Measurements from ENCODE around the gene SNX18. TPM values are rescaled to one million over a fixed set of nuclear protein-coding genes. Genes with fewer than 3 reads are reported as not detected.

SNX18 gene
- total RNA-seq, 1 experiment from 2014 or later, result 28.0 TPM

GRCh38 chr5:54561651-54562050, 44.1 kb downstream of the SNX18 start:
- H3K36me3 Mint-ChIP-seq (ENCODE audit: insufficient read depth, unreplicated experiment), result no peaks in the 10 kb centered on the region
- no peak for TF ChIP-seq CTCF (IDR thresholded peaks at IDR 0.05; ENCODE audit: insufficient read depth in 1 of 2, low read depth in 1 of 2, low read length in 1 of 2, severe bottlenecking in 1 of 2, unreplicated experiment in 1 of 2)
- H3K9me3 Mint-ChIP-seq (ENCODE audit: unreplicated experiment), result no peaks in the 10 kb centered on the region
- BruUV-seq (replicated peaks), result no TSS peak
- intact Hi-C loops (cut with micrococcal nuclease; ENCODE audit: unreplicated experiment), result no loop called here
- no peak overlapping the region for H3K4me3 Mint-ChIP-seq (ENCODE audit: unreplicated experiment)
- DNase-seq, result no peak
- no peaks in the 10 kb centered on the region for H3K27me3 Mint-ChIP-seq (ENCODE audit: insufficient read depth, unreplicated experiment)
- H3K36me3 ChIP-seq (ENCODE audit: control insufficient read depth, insufficient read depth, low read length), result no peaks in the 10 kb centered on the region
- ChIA-PET POLR2A (no interaction called here), CTCF (no interaction called here)
- no peaks in the 10 kb centered on the region for H3K27me3 ChIP-seq (replicated peaks; ENCODE audit: control insufficient read depth, insufficient read depth, low read length)
- no peak overlapping the region for H3K27ac Mint-ChIP-seq (ENCODE audit: unreplicated experiment)
- H3K4me1 ChIP-seq, result 0 out of 2 replicates have a peak, but pooled peaks cover 4% of the 10 kb centered on the region
- H3K4me1 Mint-ChIP-seq (ENCODE audit: low read depth, unreplicated experiment), result no peaks in the 10 kb centered on the region
- no peaks in the 10 kb centered on the region for H3K9me3 ChIP-seq
- H3K4me3 ChIP-seq (ENCODE audit: low read depth, low read length), result no peak overlapping the region

GRCh38 chr5:54563083-54563761, 45.7 kb downstream of the SNX18 start:
- CTCF ChIA-PET, result no interaction called here
- H3K4me1 Mint-ChIP-seq (ENCODE audit: low read depth, unreplicated experiment), result no peaks in the 10 kb centered on the region

GRCh38 chr5:54567996-54568395, 50.4 kb downstream of the SNX18 start:
- intact Hi-C loops (cut with micrococcal nuclease; ENCODE audit: unreplicated experiment), result no loop called here
- CTCF ChIA-PET, result no interaction called here
- H3K4me1 ChIP-seq, result no peaks in the 10 kb centered on the region; the same call in 1 of the 2 replicates
- Mint-ChIP-seq H3K9me3 (ENCODE audit: unreplicated experiment) (no peaks in the 10 kb centered on the region), H3K4me3 (ENCODE audit: unreplicated experiment) (no peak overlapping the region), H3K36me3 (ENCODE audit: insufficient read depth, unreplicated experiment) (no peaks in the 10 kb centered on the region), H3K27me3 (ENCODE audit: insufficient read depth, unreplicated experiment) (no peaks in the 10 kb centered on the region), H3K27ac (ENCODE audit: unreplicated experiment) (no peak overlapping the region), H3K4me1 (ENCODE audit: low read depth, unreplicated experiment) (no peaks in the 10 kb centered on the region)
- BruUV-seq (replicated peaks), result no TSS peak
- TF ChIP-seq CTCF (IDR thresholded peaks at IDR 0.05; ENCODE audit: insufficient read depth in 1 of 2, low read depth in 1 of 2, low read length in 1 of 2, severe bottlenecking in 1 of 2, unreplicated experiment in 1 of 2), result no peak
- H3K27me3 ChIP-seq (replicated peaks; ENCODE audit: control insufficient read depth, insufficient read depth, low read length), result no peaks in the 10 kb centered on the region
- POLR2A ChIA-PET, result no interaction called here
- no peaks in the 10 kb centered on the region for H3K9me3 ChIP-seq
- H3K4me3 ChIP-seq (ENCODE audit: low read depth, low read length), result no peak overlapping the region
- no peak for DNase-seq
- no peaks in the 10 kb centered on the region for H3K36me3 ChIP-seq (ENCODE audit: control insufficient read depth, insufficient read depth, low read length)

More at GRCh38 chr5:54563083-54563761, 45.7 kb downstream of the SNX18 start:
- BruUV-seq (replicated peaks), result no TSS peak
- DNase-seq, result no peak
- Histone ChIP-seq H3K9me3 (no peaks in the 10 kb centered on the region), H3K4me1 (no peaks in the 10 kb centered on the region), H3K4me3 (ENCODE audit: low read depth, low read length) (no peak overlapping the region), H3K27me3 (replicated peaks; ENCODE audit: control insufficient read depth, insufficient read depth, low read length) (no peaks in the 10 kb centered on the region), H3K36me3 (ENCODE audit: control insufficient read depth, insufficient read depth, low read length) (no peaks in the 10 kb centered on the region)
- POLR2A ChIA-PET, result no interaction called here
- Mint-ChIP-seq H3K36me3 (ENCODE audit: insufficient read depth, unreplicated experiment) (no peaks in the 10 kb centered on the region), H3K27me3 (ENCODE audit: insufficient read depth, unreplicated experiment) (no peaks in the 10 kb centered on the region), H3K4me3 (ENCODE audit: unreplicated experiment) (no peak overlapping the region), H3K9me3 (ENCODE audit: unreplicated experiment) (no peaks in the 10 kb centered on the region), H3K27ac (ENCODE audit: unreplicated experiment) (no peak overlapping the region)
- intact Hi-C loops (cut with micrococcal nuclease; ENCODE audit: unreplicated experiment), result no loop called here
- TF ChIP-seq CTCF (IDR thresholded peaks at IDR 0.05; ENCODE audit: insufficient read depth in 1 of 2, low read depth in 1 of 2, low read length in 1 of 2, severe bottlenecking in 1 of 2, unreplicated experiment in 1 of 2), result no peak
